CD14-positive monocyte (primary cell): ENCODE measurements around the gene TACC3. TPM values are rescaled to one million over a fixed set of nuclear protein-coding genes. Genes with fewer than 3 reads are reported as not detected.

Experiments
- DNase-seq, 3 donors: peaks; one replicate each; pipeline ENCODE4 v3.0.0-alpha.2; 2011 to 2022
- H2AFZ ChIP-seq: 2 replicates; pipeline ENCODE4 v1.6.0; 2012; ENCODE audit warnings: mild to moderate bottlenecking, low read depth, low read length, inconsistent platforms; ENCODE audit not compliant: insufficient read depth, poor library complexity, severe bottlenecking
- H3K27ac ChIP-seq, 2 donors: 1 replicate in 1 of 2; 2 replicates in 1 of 2; pipeline ENCODE4 v1.5.1; 2012 to 2013; ENCODE audit warnings: low read length in 2 of 2, control low read depth in 1 of 2, inconsistent platforms in 1 of 2, low read depth in 1 of 2, mild to moderate bottlenecking in 1 of 2
- H3K27me3 ChIP-seq, 2 donors: one replicate each; pipeline versions ENCODE4 v1.6.0 to v1.6.1; 2011 to 2013; ENCODE audit warnings: low read length in 2 of 2; ENCODE audit not compliant: control insufficient read depth in 2 of 2, insufficient read depth in 2 of 2
- H3K36me3 ChIP-seq, 2 donors: replicated peaks in 1 of 2; 1 replicate in 1 of 2; 2 replicates in 1 of 2; pipeline versions ENCODE4 v1.5.1 to v1.6.1; 2012 to 2013; ENCODE audit warnings: low read length in 2 of 2, control low read depth in 1 of 2, inconsistent platforms in 1 of 2, mild to moderate bottlenecking in 1 of 2; ENCODE audit not compliant: insufficient read depth in 2 of 2, control insufficient read depth in 1 of 2
- H3K4me1 ChIP-seq, 2 donors: 1 replicate in 1 of 2; 2 replicates in 1 of 2; pipeline versions ENCODE4 v1.5.1 to v1.6.1; 2012 to 2013; ENCODE audit warnings: low read length in 2 of 2, control low read depth in 1 of 2, inconsistent platforms in 1 of 2, mild to moderate bottlenecking in 1 of 2, moderate library complexity in 1 of 2; ENCODE audit not compliant: insufficient read depth in 2 of 2, control insufficient read depth in 1 of 2
- H3K4me2 ChIP-seq: replicated peaks from 2 replicates; pipeline ENCODE3; 2012; ENCODE audit warnings: low read length, moderate library complexity, mild to moderate bottlenecking; ENCODE audit not compliant: poor library complexity, severe bottlenecking; ENCODE audit errors: extremely low read depth
- H3K4me3 ChIP-seq, 3 experiments: fragments of 200-600 bp in 1 of 3; sonication (generic) in 1 of 3; replicated peaks in 1 of 3; 1 replicate in 2 of 3; 2 replicates in 1 of 3; pipeline ENCODE4 v1.5.1; 2011 to 2013; ENCODE audit warnings: low read length in 3 of 3, mild to moderate bottlenecking in 3 of 3, control low read depth in 2 of 3, low read depth in 2 of 3, inconsistent platforms in 1 of 3, moderate library complexity in 1 of 3
- H3K79me2 ChIP-seq: 2 replicates; pipeline ENCODE4 v1.6.0; 2012; ENCODE audit warnings: mild to moderate bottlenecking, control low read depth, inconsistent platforms, low read length, moderate library complexity; ENCODE audit not compliant: insufficient read depth
- H3K9ac ChIP-seq: 2 replicates; pipeline ENCODE4 v1.6.0; 2017; ENCODE audit warnings: low read length, mild to moderate bottlenecking; ENCODE audit not compliant: insufficient read depth, poor library complexity, severe bottlenecking
- H3K9me3 ChIP-seq, 2 donors: replicated peaks in 1 of 2; 1 replicate in 1 of 2; 2 replicates in 1 of 2; pipeline versions ENCODE4 v1.5.1 to v1.6.1; 2012 to 2013; ENCODE audit warnings: low read length in 2 of 2, control low read depth in 1 of 2; ENCODE audit not compliant: control insufficient read depth in 1 of 2, insufficient read depth in 1 of 2
- H4K20me1 ChIP-seq: 2 replicates; pipeline ENCODE4 v1.6.0; 2012; ENCODE audit warnings: mild to moderate bottlenecking, low read length, control low read depth, moderate library complexity; ENCODE audit not compliant: insufficient read depth
- H3K27ac Mint-ChIP-seq, 7 donors: one replicate each; pipeline ENCODE4 v1.8.0; 2020; ENCODE audit warnings: mild to moderate bottlenecking in 7 of 7, mixed read lengths in 7 of 7, moderate library complexity in 6 of 7, inconsistent platforms in 2 of 7
- H3K27me3 Mint-ChIP-seq, 3 donors: one replicate each; pipeline ENCODE4 v1.8.0; 2021 to 2022; ENCODE audit warnings: low read depth in 3 of 3, mild to moderate bottlenecking in 3 of 3, mixed read lengths in 3 of 3, moderate library complexity in 3 of 3, inconsistent platforms in 1 of 3
- H3K36me3 Mint-ChIP-seq, 2 donors: one replicate each; pipeline ENCODE4 v1.8.0; 2020; ENCODE audit warnings: mixed read lengths in 2 of 2, inconsistent platforms in 1 of 2, mild to moderate bottlenecking in 1 of 2
- H3K4me1 Mint-ChIP-seq: one replicate; pipeline ENCODE4 v1.8.0; 2020; ENCODE audit warnings: mild to moderate bottlenecking, mixed read lengths
- H3K4me3 Mint-ChIP-seq, 2 donors: one replicate each; pipeline ENCODE4 v1.8.0; 2020; ENCODE audit warnings: mild to moderate bottlenecking in 2 of 2, mixed read lengths in 2 of 2, moderate library complexity in 1 of 2
- H3K9me3 Mint-ChIP-seq, 7 donors: one replicate each; pipeline ENCODE4 v1.8.0; 2020 to 2022; ENCODE audit warnings: mixed read lengths in 7 of 7, mild to moderate bottlenecking in 6 of 7, moderate library complexity in 6 of 7, inconsistent platforms in 2 of 7
- WGBS: methylation state at CpG from one replicate; pipeline ENCODE4 v1.1.5; 2013; ENCODE audit warnings: missing lambda C conversion rate; ENCODE audit not compliant: insufficient coverage; 5-methylcytosine and 5-hydroxymethylcytosine counted together
- intact Hi-C, 2 donors: fragments of 100-400 bp; cut with micrococcal nuclease; formaldehyde crosslinking; loops; one replicate each; pipeline versions ENCODE4 v1.15.0 to v1.15.1; 2023
- polyA plus RNA-seq, 3 donors: library from polyadenylated mRNA; depleted of rRNA in 1 of 3; unstranded in 2 of 3; stranded (reverse) in 1 of 3; fragments of 300-500 nt in 2 of 3; fragments of >200 nt in 1 of 3; fragmentation: Illumina TruSeq in 2 of 3; gene quantifications; 1 replicate in 2 of 3; 2 replicates in 1 of 3; pipeline ENCODE4 v1.2.3, GENCODE V29; 2012 to 2021
- TF ChIP-seq, protein P1 (sequence below): fragments of 200-600 bp; IDR thresholded peaks from one replicate; pipeline ENCODE4 v1.8.0; 2022; ENCODE audit warnings: antibody characterized with exemption, mild to moderate bottlenecking

TACC3 gene
- polyA plus RNA-seq, 3 donors, result 43.7 to 84.2 (median 56.6) TPM

DNA sequence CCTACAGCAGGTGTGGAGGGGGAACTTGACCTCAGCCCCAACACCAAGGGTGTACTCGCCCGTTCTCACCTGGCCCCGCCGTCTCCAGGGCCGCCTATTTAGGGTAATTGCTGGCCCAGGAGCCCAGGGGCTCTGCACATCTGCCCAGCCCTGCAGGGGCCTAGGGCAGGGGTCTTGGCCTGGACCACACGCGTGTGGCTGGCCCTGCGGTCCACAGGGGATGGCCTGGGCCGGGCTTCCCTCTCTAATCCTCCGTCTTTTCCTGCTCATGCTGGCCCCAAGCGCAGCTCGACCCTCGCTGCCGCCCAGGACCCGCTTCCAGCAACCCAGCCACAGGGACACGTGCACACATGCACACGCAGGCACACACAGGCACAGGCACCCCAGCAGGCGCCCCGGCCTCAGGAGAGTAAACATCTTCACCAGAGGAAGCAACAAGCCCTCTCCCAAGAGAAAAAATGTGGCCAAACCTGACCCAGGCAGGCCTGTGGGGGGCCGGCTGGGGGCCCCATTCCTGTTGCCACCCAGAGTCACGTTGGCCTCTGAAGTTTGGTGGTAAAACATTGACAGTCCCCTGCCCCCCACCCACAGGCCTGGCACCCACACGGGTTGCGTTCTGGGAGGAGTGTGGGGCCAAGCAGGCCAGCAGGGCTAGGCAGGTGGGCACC lies 47.2 kb downstream of the TACC3 start:
- no peak overlapping the region for H3K4me3 ChIP-seq
- H3K79me2 ChIP-seq, result no peaks in the 10 kb centered on the region
- no peaks in the 10 kb centered on the region for H3K36me3 ChIP-seq
- 66% methylated on average over 16 of the region's 23 CpGs for WGBS
- H3K4me2 ChIP-seq, result no peak overlapping the region
- H2AFZ ChIP-seq, result no peak overlapping the region
- peaks cover 1% of the 10 kb centered on the region for H3K4me1 Mint-ChIP-seq
- no peak overlapping the region for H3K27ac Mint-ChIP-seq
- no peaks in the 10 kb centered on the region for H3K36me3 Mint-ChIP-seq
- no peaks in the 10 kb centered on the region for H4K20me1 ChIP-seq
- H3K27me3 ChIP-seq, result peaks cover 3 to 48% of the 10 kb centered on the region in 2 donors
- no peak overlapping the region for H3K9ac ChIP-seq
- peaks cover 0 to 3% (median 0%) of the 10 kb centered on the region in 7 donors for H3K9me3 Mint-ChIP-seq
- H3K9me3 ChIP-seq, result no peaks in the 10 kb centered on the region
- peak overlapping the region in 1 of 2 donors; percentile 78 for H3K4me3 Mint-ChIP-seq
- no peaks in the 10 kb centered on the region for H3K4me1 ChIP-seq
- intact Hi-C loops, result no loop called here
- no peak for DNase-seq
- H3K27me3 Mint-ChIP-seq, result peaks cover 24 to 71% (median 33%) of the 10 kb centered on the region in 3 donors
- H3K27ac ChIP-seq, result no peak overlapping the region
- TF ChIP-seq, protein P1, sequence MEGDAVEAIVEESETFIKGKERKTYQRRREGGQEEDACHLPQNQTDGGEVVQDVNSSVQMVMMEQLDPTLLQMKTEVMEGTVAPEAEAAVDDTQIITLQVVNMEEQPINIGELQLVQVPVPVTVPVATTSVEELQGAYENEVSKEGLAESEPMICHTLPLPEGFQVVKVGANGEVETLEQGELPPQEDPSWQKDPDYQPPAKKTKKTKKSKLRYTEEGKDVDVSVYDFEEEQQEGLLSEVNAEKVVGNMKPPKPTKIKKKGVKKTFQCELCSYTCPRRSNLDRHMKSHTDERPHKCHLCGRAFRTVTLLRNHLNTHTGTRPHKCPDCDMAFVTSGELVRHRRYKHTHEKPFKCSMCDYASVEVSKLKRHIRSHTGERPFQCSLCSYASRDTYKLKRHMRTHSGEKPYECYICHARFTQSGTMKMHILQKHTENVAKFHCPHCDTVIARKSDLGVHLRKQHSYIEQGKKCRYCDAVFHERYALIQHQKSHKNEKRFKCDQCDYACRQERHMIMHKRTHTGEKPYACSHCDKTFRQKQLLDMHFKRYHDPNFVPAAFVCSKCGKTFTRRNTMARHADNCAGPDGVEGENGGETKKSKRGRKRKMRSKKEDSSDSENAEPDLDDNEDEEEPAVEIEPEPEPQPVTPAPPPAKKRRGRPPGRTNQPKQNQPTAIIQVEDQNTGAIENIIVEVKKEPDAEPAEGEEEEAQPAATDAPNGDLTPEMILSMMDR, result no peak

DNA sequence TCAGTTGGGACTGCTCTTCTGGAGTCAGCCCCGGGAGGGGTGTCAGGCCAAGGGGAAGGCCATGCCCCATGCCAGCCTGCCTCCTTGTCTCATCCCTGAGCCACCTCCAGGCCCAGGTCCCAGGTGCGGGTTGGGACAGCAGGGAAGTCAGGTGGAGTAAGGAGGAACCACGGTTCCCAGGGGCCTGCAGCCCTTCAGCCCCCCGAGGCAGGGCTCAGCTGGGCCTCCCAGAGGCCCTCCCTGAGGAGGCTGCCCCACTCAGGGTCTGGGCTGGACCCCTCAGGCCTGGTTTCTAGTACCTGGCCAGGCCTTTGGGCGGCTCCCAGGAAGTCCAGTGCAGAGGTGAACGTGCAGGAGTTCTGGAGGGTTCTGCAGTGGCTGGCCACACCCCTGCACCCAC lies 48.4 kb downstream of the TACC3 start:
- Histone ChIP-seq H3K4me2 (no peak overlapping the region), H4K20me1 (no peaks in the 10 kb centered on the region), H3K4me1 (no peaks in the 10 kb centered on the region), H3K36me3 (no peaks in the 10 kb centered on the region), H3K4me3 (no peak overlapping the region), H2AFZ (no peak overlapping the region), H3K9me3 (no peaks in the 10 kb centered on the region), H3K79me2 (no peaks in the 10 kb centered on the region), H3K27ac (no peak overlapping the region), H3K27me3 (peaks cover 3 to 39% of the 10 kb centered on the region in 2 donors), H3K9ac (no peak overlapping the region)
- intact Hi-C loops, result no loop called here
- no peak for DNase-seq
- peaks cover 15 to 59% (median 23%) of the 10 kb centered on the region in 3 donors for H3K27me3 Mint-ChIP-seq
- H3K27ac Mint-ChIP-seq, result no peak overlapping the region
- H3K9me3 Mint-ChIP-seq, result peaks cover 0 to 3% (median 0%) of the 10 kb centered on the region in 7 donors
- H3K4me3 Mint-ChIP-seq, result no peak overlapping the region
- 85% methylated on average over 6 of the region's 6 CpGs for WGBS
- H3K4me1 Mint-ChIP-seq, result no peaks in the 10 kb centered on the region
- no peaks in the 10 kb centered on the region for H3K36me3 Mint-ChIP-seq
- TF ChIP-seq, protein P1, result no peak
